GM23338 (cell line): ENCODE results near the gene FAM53A. TPM values are rescaled to one million over a fixed set of nuclear protein-coding genes. Genes with fewer than 3 reads are reported as not detected.
A peak's percentile ranks its signal among the peaks of the same experiment; 100 is the strongest.

Experiments used
- ATAC-seq: fragments of 200-7000 bp; cut with Tn5 transposase; 3 replicates; pipeline ENCODE4 v1.9.1; 2020
- DNase-seq: peaks from one replicate; pipeline ENCODE4 v3.0.0-alpha.2; 2015; ENCODE audit warnings: low spot score
- H2AFZ ChIP-seq: fragments of 200-600 bp; sonication (generic); 2 replicates; pipeline ENCODE4 v1.8.0; 2016; ENCODE audit warnings: antibody characterized with exemption, mild to moderate bottlenecking, moderate library complexity
- H3F3A ChIP-seq: fragments of 200-600 bp; sonication (generic); replicated peaks from 2 replicates; pipeline ENCODE4 v1.8.0; 2017; ENCODE audit warnings: antibody characterized with exemption, mixed run types, low read depth
- H3K27ac ChIP-seq: fragments of 200-600 bp; sonication (generic); 2 replicates; pipeline ENCODE4 v1.6.1; 2016; ENCODE audit warnings: low read depth
- H3K27me3 ChIP-seq: fragments of 200-600 bp; sonication (generic); 2 replicates; pipeline ENCODE4 v1.8.0; 2016; ENCODE audit warnings: mild to moderate bottlenecking, mixed run types, moderate library complexity; ENCODE audit not compliant: insufficient read depth
- H3K36me3 ChIP-seq: fragments of 200-600 bp; sonication (generic); 2 replicates; pipeline ENCODE4 v1.8.0; 2016; ENCODE audit warnings: mild to moderate bottlenecking; ENCODE audit not compliant: insufficient read depth
- H3K4me1 ChIP-seq: fragments of 200-600 bp; sonication (generic); 2 replicates; pipeline ENCODE4 v1.8.0; 2016; ENCODE audit warnings: mild to moderate bottlenecking, moderate library complexity; ENCODE audit not compliant: insufficient read depth
- H3K4me2 ChIP-seq: fragments of 200-600 bp; sonication (generic); 2 replicates; pipeline ENCODE4 v1.7.1; 2017; ENCODE audit warnings: mixed run types
- H3K4me3 ChIP-seq: fragments of 200-600 bp; sonication (generic); 2 replicates; pipeline ENCODE4 v1.6.1; 2016; ENCODE audit warnings: mixed run types
- H3K79me2 ChIP-seq: fragments of 200-600 bp; sonication (generic); replicated peaks from 2 replicates; pipeline ENCODE4 v1.8.0; 2017; ENCODE audit warnings: mild to moderate bottlenecking; ENCODE audit not compliant: insufficient read depth
- H3K9me2 ChIP-seq: fragments of 200-600 bp; sonication (generic); 2 replicates; pipeline ENCODE4 v1.8.0; 2017; ENCODE audit not compliant: insufficient read depth
- H4K20me1 ChIP-seq: fragments of 200-600 bp; sonication (generic); replicated peaks from 2 replicates; pipeline ENCODE4 v1.8.0; 2017; ENCODE audit warnings: mild to moderate bottlenecking; ENCODE audit not compliant: insufficient read depth
- H3K27ac Mint-ChIP-seq: 2 replicates; pipeline ENCODE4 v1.8.0; 2020; ENCODE audit warnings: inconsistent platforms, mild to moderate bottlenecking, moderate library complexity, mixed read lengths
- H3K27me3 Mint-ChIP-seq: 3 replicates; pipeline ENCODE4 v1.8.0; 2022; ENCODE audit warnings: low read depth, mild to moderate bottlenecking, moderate library complexity, mixed read lengths, inconsistent platforms; ENCODE audit not compliant: insufficient read depth, poor library complexity
- H3K36me3 Mint-ChIP-seq: 3 replicates; pipeline ENCODE4 v1.8.0; 2021; ENCODE audit warnings: low read depth, mild to moderate bottlenecking, inconsistent platforms, moderate library complexity, mixed read lengths
- H3K4me1 Mint-ChIP-seq: 3 replicates; pipeline ENCODE4 v1.8.0; 2020; ENCODE audit warnings: mild to moderate bottlenecking, inconsistent platforms, mixed read lengths
- H3K4me3 Mint-ChIP-seq: 3 replicates; pipeline ENCODE4 v1.8.0; 2021; ENCODE audit warnings: moderate library complexity, mild to moderate bottlenecking, inconsistent platforms, mixed read lengths
- H3K9me3 Mint-ChIP-seq: 3 replicates; pipeline ENCODE4 v1.8.0; 2020; ENCODE audit warnings: moderate library complexity, mild to moderate bottlenecking, inconsistent platforms, mixed read lengths
- CREB1 ChIP-seq: fragments of 250-450 bp; sonication (Bioruptor Pico); IDR thresholded peaks from 2 replicates; pipeline ENCODE4 v1.5.0; 2020; ENCODE audit warnings: low read depth, mild to moderate bottlenecking, moderate library complexity
- CTCF ChIP-seq, 2 experiments: fragments of 200-600 bp in 1 of 2; sonication (generic) in 1 of 2; conservative IDR thresholded peaks; 2 replicates each; pipeline versions ENCODE4 v1.5.1 to v1.6.1; 2016 to 2017; ENCODE audit warnings: antibody characterized with exemption in 2 of 2, low read depth in 2 of 2, mild to moderate bottlenecking in 2 of 2, moderate library complexity in 1 of 2
- EZH2 ChIP-seq: fragments of 200-600 bp; sonication (generic); IDR thresholded peaks from one replicate; pipeline ENCODE4 v1.8.0; 2017; ENCODE audit warnings: antibody characterized with exemption, mild to moderate bottlenecking, low read depth; ENCODE audit not compliant: unreplicated experiment
- REST ChIP-seq: IDR thresholded peaks from one replicate; pipeline ENCODE4 v1.6.1; 2018; ENCODE audit warnings: antibody characterized with exemption; ENCODE audit not compliant: unreplicated experiment
- STAT1 ChIP-seq: IDR thresholded peaks from one replicate; pipeline ENCODE4 v1.6.1; 2016; ENCODE audit warnings: antibody characterized with exemption; ENCODE audit not compliant: unreplicated experiment
- ZNF462 ChIP-seq: fragments of 250-450 bp; sonication (Bioruptor Pico); IDR thresholded peaks from 2 replicates; pipeline ENCODE4 v1.5.0; 2020; ENCODE audit warnings: mild to moderate bottlenecking, moderate library complexity
- polyA plus RNA-seq: library from polyadenylated mRNA; unstranded; fragments of >200 nt; fragmentation: Nextera tagmentation; extraction: Ambion mirVana; gene quantifications from 2 replicates; pipeline ENCODE4 v1.2.1, GENCODE V29; 2016
- total RNA-seq: library from RNA; depleted of rRNA; stranded (reverse); fragments of >200 nt; shearing (Covaris generic); gene quantifications from 2 replicates; pipeline ENCODE4 v1.2.3, GENCODE V29; 2014

Gene FAM53A
- total and polyA plus RNA-seq, 2 experiments from 2014 or later = 1.1 to 3.1 TPM

GRCh38 chr4:1596393-1596792, 87.7 kb downstream of the FAM53A start:
- Mint-ChIP-seq H3K4me3 (no peak overlapping the region), H3K36me3 (no peaks in the 10 kb centered on the region), H3K27ac (no peak overlapping the region), H3K4me1 (peaks cover 16% of the 10 kb centered on the region), H3K27me3 (peaks cover 4% of the 10 kb centered on the region), H3K9me3 (peaks cover 3% of the 10 kb centered on the region; the same call in 2 of the 3 replicates)
- Histone ChIP-seq H3K36me3 (no peaks in the 10 kb centered on the region), H3K4me1 (0 out of 2 replicates have a peak, but pooled peaks cover 5% of the 10 kb centered on the region), H3K4me2 (no peak overlapping the region), H3K79me2 (no peaks in the 10 kb centered on the region), H3K27me3 (no peaks in the 10 kb centered on the region), H3K27ac (no peak overlapping the region), H3K4me3 (no peak overlapping the region), H3F3A (no peaks in the 10 kb centered on the region), H2AFZ (no peak overlapping the region), H4K20me1 (no peaks in the 10 kb centered on the region), H3K9me2 (no peaks in the 10 kb centered on the region)
- TF ChIP-seq REST (no peak), CTCF (conservative IDR thresholded peaks at IDR 0.05; ENCODE audit: low read depth in 2 of 2) (peak; percentile 33 to 45)
- peak; percentile 25 for ATAC-seq
- DNase-seq = peak; percentile 44

- Histone ChIP-seq H3K79me2 (no peaks in the 10 kb centered on the region), H4K20me1 (no peaks in the 10 kb centered on the region), H3K9me2 (no peaks in the 10 kb centered on the region), H3K27me3 (no peaks in the 10 kb centered on the region), H3F3A (no peaks in the 10 kb centered on the region), H2AFZ (no peak overlapping the region), H3K27ac (no peak overlapping the region), H3K4me1 (0 out of 2 replicates have a peak, but pooled peaks cover 5% of the 10 kb centered on the region), H3K4me3 (no peak overlapping the region), H3K4me2 (no peak overlapping the region), H3K36me3 (no peaks in the 10 kb centered on the region)
- no peak for TF ChIP-seq EZH2
- no peak for TF ChIP-seq CREB1 (CRISPR knock-in tag)
- no peak for TF ChIP-seq ZNF462 (CRISPR knock-in tag)
- TF ChIP-seq STAT1 = no peak
- no peaks in the 10 kb centered on the region for H3K36me3 Mint-ChIP-seq
- H3K4me1 Mint-ChIP-seq = peaks cover 16% of the 10 kb centered on the region
- DNase-seq (no peak), ATAC-seq (no peak)
- peaks cover 4% of the 10 kb centered on the region for H3K27me3 Mint-ChIP-seq
- no peak overlapping the region for H3K27ac Mint-ChIP-seq
- no peak overlapping the region for H3K4me3 Mint-ChIP-seq
- peaks cover 7% of the 10 kb centered on the region; the same call in 2 of the 3 replicates for H3K9me3 Mint-ChIP-seq
Measured at GRCh38 chr4:1595789-1596325, 88.3 kb downstream of the FAM53A start.
